Measurements from ENCODE around the gene DLL3. TPM values are rescaled to one million over a fixed set of nuclear protein-coding genes. Genes with fewer than 3 reads are reported as not detected.

DLL3 gene
- total RNA-seq, 1 donor from 2014 or later: 0.17 TPM

- DNase-seq: no peak
Observed at GRCh38 chr19:39489756-39490155, 9.0 kb upstream of the DLL3 start.

GRCh38 chr19:39492225-39492624 lies 6.5 kb upstream of the DLL3 start:
- no peak for DNase-seq

DNA sequence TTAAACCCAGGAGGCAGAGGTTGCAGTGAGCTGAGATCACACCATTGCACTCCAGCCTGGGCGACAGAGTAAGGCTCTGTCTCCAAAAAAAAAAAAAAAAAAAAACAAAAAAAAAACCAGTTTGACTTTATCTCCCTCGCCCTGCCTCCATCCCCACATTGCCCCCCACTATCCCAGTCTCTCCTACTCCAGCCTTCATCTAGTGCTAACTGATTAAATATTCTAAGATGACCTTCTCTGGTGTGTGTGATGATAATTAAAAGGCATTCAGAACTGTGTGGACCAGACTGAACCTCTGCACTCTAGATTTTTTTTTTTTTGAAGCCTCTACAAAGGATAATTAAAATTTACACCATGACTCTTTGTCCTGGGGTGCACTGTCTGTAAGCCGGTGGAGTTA lies 6.0 kb upstream of the DLL3 start:
- no peak for DNase-seq

GRCh38 chr19:39494661-39495060 lies 4.1 kb upstream of the DLL3 start:
- no peak for DNase-seq

DNA sequence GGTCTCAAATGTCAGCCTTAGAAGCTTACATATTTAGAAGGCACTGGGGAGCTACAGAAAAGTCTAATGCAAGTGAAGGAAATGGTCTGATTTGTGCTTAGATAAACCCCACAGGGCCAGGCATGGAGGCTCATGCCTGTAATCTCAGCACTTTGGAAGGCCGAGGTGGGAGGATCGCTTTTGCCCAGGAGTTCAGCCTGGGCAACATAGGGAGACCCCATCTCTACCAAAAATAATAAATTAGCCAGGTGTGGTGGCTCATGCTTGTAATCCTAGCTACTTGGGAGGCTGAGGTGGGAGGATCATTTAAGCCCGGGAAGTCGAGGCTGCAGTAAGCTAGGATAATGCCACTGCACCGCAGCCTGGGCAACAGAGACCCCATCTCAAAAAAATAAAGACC lies 2.7 kb upstream of the DLL3 start:
- no peak for DNase-seq

DNA sequence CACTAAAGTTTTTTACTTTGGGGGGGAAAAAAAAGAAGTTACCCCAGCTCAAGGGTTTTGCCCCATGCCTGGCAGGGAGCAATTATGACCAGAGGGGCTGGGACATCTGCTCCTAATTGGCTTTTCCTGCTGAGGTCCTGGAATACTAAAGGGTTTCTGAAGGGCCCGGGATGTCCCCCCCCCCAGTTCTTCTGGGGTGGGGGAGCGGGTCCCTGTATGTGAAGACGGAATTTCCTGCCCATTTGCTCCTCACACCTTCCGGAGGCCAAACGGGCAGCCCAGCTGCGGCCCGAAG lies 1.1 kb upstream of the DLL3 start:
- no peak for DNase-seq

DNA sequence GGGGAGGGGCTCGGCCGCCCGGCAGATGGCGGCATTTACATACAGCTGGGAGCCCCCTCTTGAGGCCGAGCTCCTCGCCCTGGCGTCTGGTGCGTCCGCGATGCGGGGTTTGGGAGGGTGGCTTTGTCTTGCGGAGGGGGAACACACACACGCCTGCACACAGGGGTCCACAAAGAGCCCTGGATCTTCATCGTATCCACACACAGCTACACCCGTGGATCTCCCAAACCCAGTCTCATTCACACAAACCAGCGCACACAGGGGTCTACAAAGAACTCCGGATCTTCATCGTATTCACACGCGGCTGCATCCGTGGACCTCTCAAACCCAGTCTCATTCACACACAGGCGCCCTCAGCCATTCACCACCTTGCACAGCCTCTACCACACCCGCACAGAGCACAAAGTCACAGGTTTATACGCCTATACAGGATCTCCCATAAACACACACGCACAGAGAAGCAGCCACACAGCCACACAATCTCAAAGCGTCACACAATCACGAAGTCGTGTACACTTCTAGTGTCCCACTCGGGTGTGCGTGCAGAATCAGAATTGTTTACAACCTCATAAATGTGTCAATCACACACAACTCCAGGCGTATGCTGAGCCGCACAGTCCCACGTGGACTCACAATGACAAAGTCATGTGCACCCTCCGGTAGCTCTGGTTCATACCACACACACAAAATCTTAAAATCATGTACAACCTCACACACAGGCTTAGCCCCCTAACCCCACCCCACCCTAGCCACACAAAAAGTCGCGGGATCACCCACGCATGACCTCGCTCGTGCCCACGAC lies 550 bp upstream of the DLL3 start:
- peak; percentile 60 for DNase-seq

DNA sequence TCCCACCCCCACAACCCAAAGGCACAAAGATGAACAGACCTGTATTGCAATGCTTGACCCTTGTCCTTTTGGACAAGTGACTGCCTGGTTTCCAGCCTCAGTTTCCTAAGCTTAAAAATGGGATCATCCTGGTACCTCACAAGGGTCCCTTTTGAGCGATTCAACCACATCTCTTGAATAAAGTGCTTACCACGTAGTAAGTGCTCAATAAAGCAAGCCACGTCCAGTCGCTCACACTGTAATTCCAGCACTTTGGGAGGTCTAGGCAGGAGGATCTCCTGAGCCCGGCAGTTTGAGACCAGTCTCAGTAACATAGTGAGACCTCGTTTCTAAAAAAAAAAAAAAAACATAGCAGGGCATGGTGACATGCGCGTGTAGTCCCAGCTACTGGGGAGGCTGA lies 1.2 kb downstream of the DLL3 start:
- DNase-seq: no peak

GRCh38 chr19:39500543-39500942 lies 1.8 kb downstream of the DLL3 start:
- no peak for DNase-seq

DNA sequence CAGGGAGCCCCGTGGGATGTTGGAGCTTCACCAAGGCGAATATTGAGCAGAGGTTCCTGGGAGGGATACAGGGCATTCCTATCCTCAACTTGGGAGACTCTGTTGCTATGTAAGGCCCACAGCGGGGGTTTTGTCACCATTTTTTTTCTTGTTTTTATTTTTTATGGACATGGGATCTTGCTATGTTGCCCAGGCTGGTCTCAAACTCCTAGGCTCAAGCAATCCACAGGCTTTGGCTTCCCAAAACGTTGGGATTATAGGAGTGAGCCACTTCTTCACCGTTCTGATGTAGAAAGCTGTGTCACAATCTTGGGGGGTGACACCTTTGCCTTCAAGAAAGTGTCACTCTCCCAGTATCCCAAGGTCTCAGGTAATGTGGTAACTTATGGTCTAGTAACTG lies 2.6 kb downstream of the DLL3 start:
- no peak for DNase-seq

- peak; percentile 84 for DNase-seq
Observed at GRCh38 chr19:39502640-39503417, 4.1 kb downstream of the DLL3 start.

- DNase-seq: no peak
Observed at GRCh38 chr19:39506598-39506943, 7.8 kb downstream of the DLL3 start.

DNA sequence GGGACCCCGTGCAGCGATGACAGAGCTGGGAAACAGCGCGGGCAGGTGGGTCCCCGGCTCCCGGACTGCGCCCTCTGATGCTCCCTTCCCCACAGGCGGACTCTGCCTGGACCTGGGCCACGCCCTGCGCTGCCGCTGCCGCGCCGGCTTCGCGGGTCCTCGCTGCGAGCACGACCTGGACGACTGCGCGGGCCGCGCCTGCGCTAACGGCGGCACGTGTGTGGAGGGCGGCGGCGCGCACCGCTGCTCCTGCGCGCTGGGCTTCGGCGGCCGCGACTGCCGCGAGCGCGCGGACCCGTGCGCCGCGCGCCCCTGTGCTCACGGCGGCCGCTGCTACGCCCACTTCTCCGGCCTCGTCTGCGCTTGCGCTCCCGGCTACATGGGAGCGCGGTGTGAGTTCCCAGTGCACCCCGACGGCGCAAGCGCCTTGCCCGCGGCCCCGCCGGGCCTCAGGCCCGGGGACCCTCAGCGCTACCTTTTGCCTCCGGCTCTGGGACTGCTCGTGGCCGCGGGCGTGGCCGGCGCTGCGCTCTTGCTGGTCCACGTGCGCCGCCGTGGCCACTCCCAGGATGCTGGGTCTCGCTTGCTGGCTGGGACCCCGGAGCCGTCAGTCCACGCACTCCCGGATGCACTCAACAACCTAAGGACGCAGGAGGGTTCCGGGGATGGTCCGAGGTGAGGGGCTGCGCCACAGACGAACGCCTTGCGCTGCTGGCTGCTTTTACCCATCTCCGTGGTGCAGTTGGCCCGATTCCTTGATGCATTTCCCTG lies 8.4 kb downstream of the DLL3 start:
- peak; percentile 78 for DNase-seq

GRCh38 chr19:39507715-39508364 lies 9.1 kb downstream of the DLL3 start:
- DNase-seq: no peak

DNA sequence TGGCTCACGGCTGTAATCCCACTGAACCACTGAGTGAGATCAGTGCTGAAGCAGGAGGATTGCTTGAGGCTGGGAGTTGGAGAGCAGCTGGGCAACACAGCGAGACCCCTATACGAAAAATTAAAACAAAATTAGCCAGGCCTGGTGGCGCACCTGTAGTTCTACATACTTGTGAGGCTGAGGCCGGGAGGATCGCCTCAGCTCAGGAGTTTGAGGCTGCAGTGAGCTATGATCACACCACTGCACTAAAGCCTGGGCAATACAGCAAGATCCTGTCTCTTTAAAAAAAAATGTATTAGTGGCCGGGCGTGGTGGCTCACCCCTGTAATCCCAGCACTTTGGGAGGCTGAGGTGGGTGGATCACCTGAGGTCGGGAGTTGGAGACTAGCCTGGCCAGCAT lies 9.9 kb downstream of the DLL3 start:
- DNase-seq: no peak

DNA sequence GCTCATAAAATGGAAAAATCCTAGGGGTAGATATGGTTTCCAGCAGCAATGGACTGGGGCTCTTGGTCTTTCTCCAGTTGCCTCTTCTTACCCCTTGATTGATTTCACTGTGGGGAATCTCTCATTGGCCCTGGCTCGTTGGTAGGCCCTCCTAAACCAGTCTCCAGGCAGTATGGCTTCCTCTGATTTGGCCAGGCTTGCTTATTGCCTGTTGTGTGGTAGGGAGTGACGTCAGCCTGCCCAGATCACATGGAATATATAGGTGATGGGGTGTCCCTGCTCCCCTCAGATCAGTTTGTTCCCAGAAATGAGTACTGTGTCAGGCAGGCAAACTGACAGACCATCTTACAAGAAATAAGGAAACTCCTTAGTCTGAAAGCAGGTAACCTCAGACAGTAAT lies 10.5 kb downstream of the DLL3 start:
- no peak for DNase-seq

- no peak for DNase-seq
Observed at GRCh38 chr19:39512988-39513387, 14.2 kb downstream of the DLL3 start.

- no peak for DNase-seq
Observed at GRCh38 chr19:39514840-39515550, 16.2 kb downstream of the DLL3 start, which contains the start of gene SELENOV. SELENOV (plus strand) TSS chr19:39515139; CDS start chr19:39515213, 74 bp downstream.

GRCh38 chr19:39515551-39516191 lies 16.9 kb downstream of the DLL3 start:
- no peak for DNase-seq

GRCh38 chr19:39516270-39516669 lies 17.5 kb downstream of the DLL3 start:
- no peak for DNase-seq

DNA sequence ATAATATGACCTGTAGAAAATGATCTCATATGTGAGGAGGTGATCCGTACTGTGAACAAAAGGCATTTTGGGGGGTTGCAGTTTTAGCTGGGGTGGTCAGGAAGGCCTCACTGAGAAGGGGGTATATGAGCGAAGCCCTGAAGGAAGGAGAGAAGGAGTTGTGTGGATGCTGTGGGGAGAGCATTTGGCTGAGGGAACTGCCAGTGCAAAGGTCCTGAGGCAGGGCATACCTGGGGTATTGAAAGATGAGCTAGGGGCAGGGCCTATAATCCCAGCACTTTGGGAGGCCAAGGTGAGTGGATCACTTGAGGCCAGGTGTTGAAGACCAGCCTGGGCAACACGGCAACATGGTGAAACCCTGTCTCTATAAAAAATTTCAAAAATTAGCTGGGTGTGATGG lies 18.7 kb downstream of the DLL3 start:
- no peak for DNase-seq

DNA sequence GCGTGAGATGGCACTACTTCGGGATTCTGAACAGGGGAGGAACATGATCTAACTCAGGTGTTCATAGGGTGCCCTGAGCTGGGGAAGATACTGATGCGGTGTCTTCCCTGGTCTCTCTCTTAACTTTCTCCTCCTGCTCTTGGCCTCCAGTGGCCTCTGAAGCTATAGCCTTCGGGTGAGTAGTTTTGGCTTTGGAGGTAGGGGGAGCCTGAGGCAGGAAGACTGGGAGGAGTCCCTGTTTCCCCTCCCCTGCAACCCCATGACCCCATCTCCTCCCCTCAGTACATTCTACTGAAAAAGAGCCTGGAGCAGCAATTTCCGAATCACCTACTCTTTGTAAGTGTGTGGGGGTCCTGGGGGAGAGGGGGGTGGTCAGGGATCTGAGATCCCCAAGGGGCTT lies 19.7 kb downstream of the DLL3 start:
- DNase-seq: no peak

Data from dermis blood vessel endothelial cell (primary cell).